Dendritic cell treated with granulocyte-macrophage colony-stimulating factor and Interleukin-4, amounts not matched to agents 40 ng/mL and 50 ng/mL, for 4 days (primary cell): ENCODE results near the gene ULK4.
"Not testable (repeated sequence)": the region's sequence is repeated elsewhere in the genome, so short reads cannot be mapped to it uniquely, and the experiment has no call there.

Experiments used
- H3K27ac Mint-ChIP-seq: one replicate; pipeline ENCODE4 v1.8.0; 2022; ENCODE audit warnings: mild to moderate bottlenecking, mixed read lengths
- H3K27me3 Mint-ChIP-seq: one replicate; pipeline ENCODE4 v1.8.0; 2022; ENCODE audit warnings: mild to moderate bottlenecking, mixed read lengths
- H3K36me3 Mint-ChIP-seq: one replicate; pipeline ENCODE4 v1.8.0; 2022; ENCODE audit warnings: low read depth, mixed read lengths
- H3K4me1 Mint-ChIP-seq: one replicate; pipeline ENCODE4 v1.8.0; 2022; ENCODE audit warnings: low read depth, mixed read lengths
- H3K4me3 Mint-ChIP-seq: one replicate; pipeline ENCODE4 v1.8.0; 2022; ENCODE audit warnings: mild to moderate bottlenecking, moderate library complexity, mixed read lengths
- H3K9me3 Mint-ChIP-seq: one replicate; pipeline ENCODE4 v1.8.0; 2022; ENCODE audit warnings: mixed read lengths
- intact Hi-C: fragments of 100-400 bp; cut with micrococcal nuclease; formaldehyde crosslinking; loops from one replicate; pipeline ENCODE4 v1.15.0; 2022

The ULK4 gene

GRCh38 chr3:41690766-41691563 lies 270.9 kb downstream of the ULK4 start:
- Mint-ChIP-seq H3K27me3 (no peaks in the 10 kb centered on the region), H3K9me3 (peaks cover under 1% of the 10 kb centered on the region), H3K36me3 (no peaks in the 10 kb centered on the region), H3K4me1 (peaks cover 5% of the 10 kb centered on the region), H3K27ac (no peak overlapping the region), H3K4me3 (no peak overlapping the region)
- intact Hi-C loops: no loop called here

- Mint-ChIP-seq H3K4me1 (peaks cover 5% of the 10 kb centered on the region), H3K27me3 (no peaks in the 10 kb centered on the region)
- intact Hi-C loops: no loop called here
These were observed 273.1 kb downstream of the ULK4 start for GRCh38 chr3:41688595-41689380.

GRCh38 chr3:41684797-41685735 lies 276.8 kb downstream of the ULK4 start:
- intact Hi-C loops: no loop called here
- Mint-ChIP-seq H3K4me3 (no peak overlapping the region), H3K9me3 (no peaks in the 10 kb centered on the region), H3K27ac (no peak overlapping the region), H3K36me3 (no peaks in the 10 kb centered on the region), H3K4me1 (no peaks in the 10 kb centered on the region), H3K27me3 (no peaks in the 10 kb centered on the region)

More at GRCh38 chr3:41688595-41689380, 273.1 kb downstream of the ULK4 start:
- Mint-ChIP-seq H3K27ac (no peak overlapping the region), H3K36me3 (no peaks in the 10 kb centered on the region), H3K4me3 (no peak overlapping the region), H3K9me3 (no peaks in the 10 kb centered on the region)

- H3K36me3 Mint-ChIP-seq: no peaks in the 10 kb centered on the region
- H3K4me1 Mint-ChIP-seq: no peaks in the 10 kb centered on the region
- no peaks in the 10 kb centered on the region for H3K27me3 Mint-ChIP-seq
- intact Hi-C loops: no loop called here
- no peak overlapping the region for H3K27ac Mint-ChIP-seq
- no peaks in the 10 kb centered on the region for H3K9me3 Mint-ChIP-seq
- H3K4me3 Mint-ChIP-seq: no peak overlapping the region
These were observed 278.1 kb downstream of the ULK4 start for GRCh38 chr3:41683666-41684350.

- no peak overlapping the region for H3K4me3 Mint-ChIP-seq
- H3K27ac Mint-ChIP-seq: no peak overlapping the region
- H3K9me3 Mint-ChIP-seq: no peaks in the 10 kb centered on the region
- no peaks in the 10 kb centered on the region for H3K4me1 Mint-ChIP-seq
- no peaks in the 10 kb centered on the region for H3K27me3 Mint-ChIP-seq
- no peaks in the 10 kb centered on the region for H3K36me3 Mint-ChIP-seq
- intact Hi-C loops: no loop called here
These were observed 278.9 kb downstream of the ULK4 start for GRCh38 chr3:41682996-41683395.

- Mint-ChIP-seq H3K36me3 (no peaks in the 10 kb centered on the region), H3K27me3 (no peaks in the 10 kb centered on the region), H3K4me1 (no peaks in the 10 kb centered on the region), H3K27ac (no peak overlapping the region), H3K9me3 (no peaks in the 10 kb centered on the region), H3K4me3 (no peak overlapping the region)
- intact Hi-C loops: no loop called here
These were observed 279.5 kb downstream of the ULK4 start for GRCh38 chr3:41682382-41682781.

GRCh38 chr3:41681479-41681878 lies 280.4 kb downstream of the ULK4 start:
- intact Hi-C loops: no loop called here
- Mint-ChIP-seq H3K27me3 (no peaks in the 10 kb centered on the region), H3K27ac (no peak overlapping the region), H3K9me3 (no peaks in the 10 kb centered on the region), H3K4me1 (no peaks in the 10 kb centered on the region), H3K36me3 (no peaks in the 10 kb centered on the region), H3K4me3 (no peak overlapping the region)

GRCh38 chr3:41679374-41679773 lies 282.5 kb downstream of the ULK4 start:
- H3K27me3 Mint-ChIP-seq: no peaks in the 10 kb centered on the region
- H3K36me3 Mint-ChIP-seq: no peaks in the 10 kb centered on the region
- intact Hi-C loops: no loop called here
- H3K9me3 Mint-ChIP-seq: no peaks in the 10 kb centered on the region
- H3K4me3 Mint-ChIP-seq: no peak overlapping the region
- H3K4me1 Mint-ChIP-seq: no peaks in the 10 kb centered on the region
- H3K27ac Mint-ChIP-seq: no peak overlapping the region

- H3K4me3 Mint-ChIP-seq: not testable (repeated sequence)
These were observed 286.8 kb downstream of the ULK4 start for GRCh38 chr3:41675102-41675501.

GRCh38 chr3:41674449-41674848 lies 287.5 kb downstream of the ULK4 start:
- no peak overlapping the region for H3K27ac Mint-ChIP-seq
- intact Hi-C loops: no loop called here
- H3K4me1 Mint-ChIP-seq: no peaks in the 10 kb centered on the region
- H3K4me3 Mint-ChIP-seq: no peak overlapping the region
- no peaks in the 10 kb centered on the region for H3K36me3 Mint-ChIP-seq
- peaks cover 9% of the 10 kb centered on the region for H3K9me3 Mint-ChIP-seq
- no peaks in the 10 kb centered on the region for H3K27me3 Mint-ChIP-seq

More at GRCh38 chr3:41675102-41675501, 286.8 kb downstream of the ULK4 start:
- H3K27ac Mint-ChIP-seq, H3K36me3 Mint-ChIP-seq, intact Hi-C loops, H3K9me3 Mint-ChIP-seq, H3K4me1 Mint-ChIP-seq, H3K27me3 Mint-ChIP-seq: not testable (repeated sequence)

GRCh38 chr3:41673650-41674049 lies 288.3 kb downstream of the ULK4 start:
- H3K4me3 Mint-ChIP-seq: no peak overlapping the region
- H3K27ac Mint-ChIP-seq: no peak overlapping the region
- intact Hi-C loops: no loop called here
- H3K27me3 Mint-ChIP-seq: no peaks in the 10 kb centered on the region
- H3K36me3 Mint-ChIP-seq: no peaks in the 10 kb centered on the region
- peaks cover 9% of the 10 kb centered on the region for H3K9me3 Mint-ChIP-seq
- H3K4me1 Mint-ChIP-seq: no peaks in the 10 kb centered on the region

- Mint-ChIP-seq H3K36me3 (no peaks in the 10 kb centered on the region), H3K27me3 (no peaks in the 10 kb centered on the region), H3K9me3 (peaks cover 27% of the 10 kb centered on the region), H3K4me3 (no peak overlapping the region), H3K27ac (no peak overlapping the region), H3K4me1 (no peaks in the 10 kb centered on the region)
- intact Hi-C loops: no loop called here
These were observed 293.5 kb downstream of the ULK4 start for GRCh38 chr3:41668379-41668778.

- Mint-ChIP-seq H3K27me3 (no peaks in the 10 kb centered on the region), H3K9me3 (peaks cover 17% of the 10 kb centered on the region), H3K4me3 (no peak overlapping the region), H3K27ac (no peak overlapping the region), H3K36me3 (no peaks in the 10 kb centered on the region), H3K4me1 (no peaks in the 10 kb centered on the region)
- intact Hi-C loops: no loop called here
These were observed 299.6 kb downstream of the ULK4 start for GRCh38 chr3:41662288-41662687.
